Keratinocyte (primary cell): ENCODE data around the gene FRMPD4. TPM values are rescaled to one million over a fixed set of nuclear protein-coding genes. Genes with fewer than 3 reads are reported as not detected.

Experiments used
- DNase-seq: peaks from one replicate; pipeline ENCODE4 v3.0.0-alpha.2; 2011; ENCODE audit warnings: low read depth, missing footprints, low spot score
- FAIRE-seq: peaks from 2 replicates; lab custom pipeline; 2011; peaks lifted over from hg19 to GRCh38; lab: Jason Lieb, UNC
- H2AFZ ChIP-seq: 2 replicates; pipeline ENCODE4 v1.6.0; 2012; ENCODE audit warnings: low read length, control low read depth, inconsistent platforms; ENCODE audit not compliant: control insufficient read depth
- H3K27ac ChIP-seq: 2 replicates; pipeline ENCODE4 v1.5.1; 2011; ENCODE audit warnings: low read length; ENCODE audit not compliant: control insufficient read depth, insufficient read depth
- H3K27me3 ChIP-seq: 3 replicates; pipeline ENCODE4 v1.6.0; 2011; ENCODE audit warnings: low read length; ENCODE audit not compliant: control insufficient read depth, insufficient read depth; ENCODE audit errors: extremely low read depth
- H3K36me3 ChIP-seq, 2 experiments: 2 replicates in 1 of 2; 3 replicates in 1 of 2; pipeline ENCODE4 v1.5.1; 2011; ENCODE audit warnings: low read length in 2 of 2, mild to moderate bottlenecking in 1 of 2; ENCODE audit not compliant: control insufficient read depth in 2 of 2, insufficient read depth in 2 of 2; ENCODE audit errors: extremely low read depth in 1 of 2
- H3K4me1 ChIP-seq: 3 replicates; pipeline ENCODE4 v1.5.1; 2011; ENCODE audit warnings: low read length; ENCODE audit not compliant: control insufficient read depth, insufficient read depth; ENCODE audit errors: extremely low read depth
- H3K4me2 ChIP-seq: 3 replicates; pipeline ENCODE4 v1.6.0; 2011; ENCODE audit warnings: low read depth, low read length; ENCODE audit not compliant: control insufficient read depth, insufficient read depth; ENCODE audit errors: extremely low read depth
- H3K4me3 ChIP-seq, 3 experiments: fragments of 200-600 bp in 1 of 3; sonication (generic) in 1 of 3; 2 replicates in 2 of 3; 3 replicates in 1 of 3; pipeline ENCODE4 v1.5.1; 2011 to 2016; ENCODE audit warnings: low read length in 3 of 3, mild to moderate bottlenecking in 3 of 3, control low read depth in 2 of 3, inconsistent platforms in 1 of 3, low read depth in 1 of 3, mixed read lengths in 1 of 3, mixed run types in 1 of 3, moderate library complexity in 1 of 3; ENCODE audit not compliant: control insufficient read depth in 2 of 3, insufficient read depth in 2 of 3; ENCODE audit errors: extremely low read depth in 1 of 3
- H3K79me2 ChIP-seq: 2 replicates; pipeline ENCODE4 v1.6.0; 2012; ENCODE audit warnings: low read length; ENCODE audit not compliant: control insufficient read depth, insufficient read depth
- H3K9ac ChIP-seq: 3 replicates; pipeline ENCODE4 v1.6.0; 2011; ENCODE audit warnings: low read length; ENCODE audit not compliant: control insufficient read depth, insufficient read depth; ENCODE audit errors: extremely low read depth
- H3K9me1 ChIP-seq: 3 replicates; pipeline ENCODE4 v1.6.0; 2011; ENCODE audit warnings: low read length; ENCODE audit not compliant: control insufficient read depth, insufficient read depth; ENCODE audit errors: extremely low read depth
- H3K9me3 ChIP-seq: 2 replicates; pipeline ENCODE4 v1.5.1; 2012; ENCODE audit warnings: low read depth, low read length; ENCODE audit not compliant: control insufficient read depth
- H4K20me1 ChIP-seq: 3 replicates; pipeline ENCODE4 v1.6.0; 2011; ENCODE audit warnings: low read length; ENCODE audit not compliant: control insufficient read depth, insufficient read depth; ENCODE audit errors: extremely low read depth
- EZH2 ChIP-seq: IDR thresholded peaks from one replicate; pipeline ENCODE4 v1.6.1; 2012; ENCODE audit warnings: inconsistent platforms, mild to moderate bottlenecking, low read length, moderate library complexity
- dilution Hi-C: fragments of 300-500 bp; cut with MboI; formaldehyde crosslinking; loops from one replicate; pipeline ENCODE4 v1.7.0; 2020; ENCODE audit warnings: low sequenced_read_pairs; ENCODE audit not compliant: extremely low pct_ligation_motif_present
- polyA plus RNA-seq, 5 experiments: library from polyadenylated mRNA; depleted of rRNA in 3 of 5; stranded (reverse) in 3 of 5; stranded (forward) in 1 of 5; unstranded in 1 of 5; fragments of >200 nt; gene quantifications; 1 replicate in 1 of 5; 2 replicates in 3 of 5; 3 replicates in 1 of 5; pipeline versions ENCODE4 v1.2.1 to v1.2.3, GENCODE V29; 2011 to 2012; ENCODE audit warnings: missing spikeins in 2 of 5, low read depth in 1 of 5, low replicate concordance in 1 of 5
- TF ChIP-seq, protein P1 (sequence below), 3 experiments: IDR thresholded peaks in 1 of 3; conservative IDR thresholded peaks in 1 of 3; optimal IDR thresholded peaks in 1 of 3; 2 replicates in 2 of 3; 3 replicates in 1 of 3; pipeline versions ENCODE3 to v1.5.1; 2011; ENCODE audit warnings: low read length in 3 of 3, mild to moderate bottlenecking in 3 of 3, moderate library complexity in 2 of 3, control low read depth in 1 of 3, inconsistent platforms in 1 of 3; ENCODE audit not compliant: insufficient read depth in 2 of 3; ENCODE audit errors: extremely low read depth in 1 of 3

The FRMPD4 gene
- polyA plus RNA-seq, 1 donor (not counting 4 experiments of a cell fraction or from before 2014, with no cell fraction given): 0.05 TPM

DNA sequence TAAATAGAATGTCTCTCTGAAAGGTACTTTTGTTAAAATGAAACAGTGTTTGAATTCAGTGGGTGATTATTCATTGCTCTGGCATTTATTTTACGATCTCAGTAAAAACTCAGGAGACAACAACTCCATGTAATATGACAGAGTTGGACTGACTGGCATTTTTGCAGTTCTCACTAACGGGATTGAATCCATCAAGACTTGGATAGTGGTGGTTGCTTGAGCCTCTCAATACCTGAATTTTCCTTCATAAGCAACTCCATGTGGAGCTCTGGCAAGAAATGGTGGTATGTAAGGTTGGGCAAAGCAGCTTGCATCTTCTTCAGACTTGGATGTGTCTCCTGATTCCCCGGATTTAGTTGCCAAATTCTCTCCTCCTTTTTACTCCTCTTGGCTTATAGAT lies 72.7 kb downstream of the FRMPD4 start:
- Histone ChIP-seq H3K4me1 (peaks cover 13% of the 10 kb centered on the region), H3K9me1 (no peaks in the 10 kb centered on the region), H3K9ac (peak overlapping the region; percentile 37), H3K4me2 (peak overlapping the region; percentile 51), H3K36me3 (no peaks in the 10 kb centered on the region), H2AFZ (peak overlapping the region; percentile 75), H3K27me3 (no peaks in the 10 kb centered on the region), H3K4me3 (peak overlapping the region in 1 of 3 experiments; percentile 45), H3K9me3 (no peaks in the 10 kb centered on the region), H4K20me1 (no peaks in the 10 kb centered on the region), H3K27ac (peak overlapping the region; percentile 78), H3K79me2 (no peaks in the 10 kb centered on the region)
- FAIRE-seq (peak; percentile 46), DNase-seq (peak; percentile 23)
- dilution Hi-C loops: no loop called here
- no peak for TF ChIP-seq EZH2
- TF ChIP-seq, protein P1, sequence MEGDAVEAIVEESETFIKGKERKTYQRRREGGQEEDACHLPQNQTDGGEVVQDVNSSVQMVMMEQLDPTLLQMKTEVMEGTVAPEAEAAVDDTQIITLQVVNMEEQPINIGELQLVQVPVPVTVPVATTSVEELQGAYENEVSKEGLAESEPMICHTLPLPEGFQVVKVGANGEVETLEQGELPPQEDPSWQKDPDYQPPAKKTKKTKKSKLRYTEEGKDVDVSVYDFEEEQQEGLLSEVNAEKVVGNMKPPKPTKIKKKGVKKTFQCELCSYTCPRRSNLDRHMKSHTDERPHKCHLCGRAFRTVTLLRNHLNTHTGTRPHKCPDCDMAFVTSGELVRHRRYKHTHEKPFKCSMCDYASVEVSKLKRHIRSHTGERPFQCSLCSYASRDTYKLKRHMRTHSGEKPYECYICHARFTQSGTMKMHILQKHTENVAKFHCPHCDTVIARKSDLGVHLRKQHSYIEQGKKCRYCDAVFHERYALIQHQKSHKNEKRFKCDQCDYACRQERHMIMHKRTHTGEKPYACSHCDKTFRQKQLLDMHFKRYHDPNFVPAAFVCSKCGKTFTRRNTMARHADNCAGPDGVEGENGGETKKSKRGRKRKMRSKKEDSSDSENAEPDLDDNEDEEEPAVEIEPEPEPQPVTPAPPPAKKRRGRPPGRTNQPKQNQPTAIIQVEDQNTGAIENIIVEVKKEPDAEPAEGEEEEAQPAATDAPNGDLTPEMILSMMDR (optimal IDR thresholded peaks at IDR 0.05 in 1 of 3, IDR thresholded peaks at IDR 0.05 in 1 of 3, conservative IDR thresholded peaks at IDR 0.05 in 1 of 3; ENCODE audit: extremely low read depth in 1 of 3, insufficient read depth in 2 of 3, low read length in 3 of 3): no peak

DNA sequence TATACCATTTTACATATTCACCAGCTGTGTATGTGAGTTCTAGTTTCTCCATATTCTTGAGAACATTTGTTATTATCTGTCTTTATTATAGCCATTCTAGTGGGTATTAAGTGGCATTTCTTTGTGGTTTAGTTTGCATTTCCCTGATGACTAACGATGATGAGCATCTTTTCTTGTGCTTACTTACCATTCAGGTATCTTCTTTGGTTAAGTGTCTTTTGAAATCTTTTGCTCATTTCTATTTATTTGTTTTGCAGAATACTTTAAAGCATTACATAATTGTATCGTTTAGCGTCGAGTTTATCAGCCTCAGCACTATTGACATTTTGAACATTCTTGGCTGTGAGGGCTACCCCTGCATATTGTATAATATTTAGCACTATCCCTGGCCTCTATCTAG lies 85.4 kb downstream of the FRMPD4 start:
- no peak overlapping the region for H3K4me2 ChIP-seq
- H3K9me1 ChIP-seq: no peaks in the 10 kb centered on the region
- no peak overlapping the region for H3K27ac ChIP-seq
- no peaks in the 10 kb centered on the region for H3K27me3 ChIP-seq
- FAIRE-seq: no peak
- no peak overlapping the region for H3K4me3 ChIP-seq
- no peak overlapping the region for H2AFZ ChIP-seq
- no peaks in the 10 kb centered on the region for H3K9me3 ChIP-seq
- H3K9ac ChIP-seq: no peak overlapping the region
- no peaks in the 10 kb centered on the region for H3K79me2 ChIP-seq
- H4K20me1 ChIP-seq: no peaks in the 10 kb centered on the region
- H3K36me3 ChIP-seq: no peaks in the 10 kb centered on the region
- dilution Hi-C loops: no loop called here
- TF ChIP-seq, protein P1 (optimal IDR thresholded peaks at IDR 0.05 in 1 of 3, IDR thresholded peaks at IDR 0.05 in 1 of 3, conservative IDR thresholded peaks at IDR 0.05 in 1 of 3; ENCODE audit: extremely low read depth in 1 of 3, insufficient read depth in 2 of 3, low read length in 3 of 3): no peak
- TF ChIP-seq EZH2: no peak
- no peak for DNase-seq
- no peaks in the 10 kb centered on the region for H3K4me1 ChIP-seq
